Measurements from ENCODE around the gene TRAPPC4. TPM values are rescaled to one million over a fixed set of nuclear protein-coding genes. Genes with fewer than 3 reads are reported as not detected.
"Not testable (repeated sequence)": the region's sequence is repeated elsewhere in the genome, so short reads cannot be mapped to it uniquely, and the experiment has no call there.

Gene TRAPPC4
- total RNA-seq, 1 donor from 2014 or later: 32.7 TPM

GRCh38 chr11:119031912-119032280, 13.3 kb downstream of the TRAPPC4 start:
- no peak for DNase-seq
- H3K9me3 ChIP-seq (replicated peaks): no peaks in the 10 kb centered on the region
- no peak overlapping the region for H3K27ac ChIP-seq (replicated peaks)
- no peak overlapping the region for H3K4me3 ChIP-seq
- TF ChIP-seq CTCF (IDR thresholded peaks at IDR 0.05; ENCODE audit: borderline replicate concordance): no peak
- intact Hi-C loops (cut with micrococcal nuclease): no loop called here
- H3K36me3 ChIP-seq: peaks cover 4% of the 10 kb centered on the region
- peaks cover 25% of the 10 kb centered on the region for H3K4me1 ChIP-seq
- H3K27me3 ChIP-seq (ENCODE audit: low read depth): no peaks in the 10 kb centered on the region

DNA sequence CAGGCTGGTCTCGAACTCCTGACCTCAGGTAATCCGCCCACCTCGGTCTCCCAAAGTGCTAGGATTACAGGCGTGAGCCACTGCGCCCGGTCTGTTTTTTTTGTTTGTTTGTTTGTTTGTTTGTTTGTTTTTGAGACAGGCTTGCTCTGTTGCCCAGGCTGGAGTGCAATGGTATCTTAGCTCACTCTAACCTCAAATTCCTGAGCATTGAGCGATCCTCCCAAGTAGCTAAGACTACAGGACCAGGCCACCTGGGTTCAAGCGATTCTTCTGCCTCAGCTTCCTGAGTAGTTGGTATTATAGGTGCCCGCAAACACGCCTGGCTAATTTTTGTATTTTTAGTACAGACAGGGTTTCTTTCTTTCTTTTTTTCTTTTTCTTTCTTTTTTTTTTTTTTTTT, 14.9 kb downstream of the TRAPPC4 start:
- intact Hi-C loops (cut with micrococcal nuclease); DNase-seq: not testable (repeated sequence)

DNA sequence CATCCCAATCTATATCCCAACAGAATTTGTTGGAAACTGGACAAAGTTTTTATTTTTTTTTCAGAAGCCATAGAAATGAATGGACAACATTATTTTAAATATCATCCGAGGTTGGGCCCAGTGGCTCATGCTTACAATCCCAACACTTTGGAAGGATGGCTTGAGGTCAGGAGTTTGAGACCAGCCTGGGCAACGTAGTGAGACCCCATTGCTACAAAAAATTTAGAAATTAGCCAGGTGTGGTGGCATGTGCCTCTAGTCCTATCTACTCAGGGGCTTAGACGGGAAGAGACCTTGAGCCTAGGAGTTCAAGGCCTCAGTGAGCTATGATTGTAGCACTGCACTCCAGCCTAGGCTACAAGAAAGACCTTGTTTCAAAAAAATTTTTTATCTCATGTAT, 16.2 kb downstream of the TRAPPC4 start:
- H3K9me3 ChIP-seq (replicated peaks): no peaks in the 10 kb centered on the region
- H3K36me3 ChIP-seq: no peaks in the 10 kb centered on the region
- H3K27ac ChIP-seq (replicated peaks): no peak overlapping the region
- no peak for TF ChIP-seq CTCF (IDR thresholded peaks at IDR 0.05; ENCODE audit: borderline replicate concordance)
- intact Hi-C loops (cut with micrococcal nuclease): no loop called here
- no peak overlapping the region for H3K4me3 ChIP-seq
- H3K27me3 ChIP-seq (ENCODE audit: low read depth): no peaks in the 10 kb centered on the region
- peaks cover 13% of the 10 kb centered on the region for H3K4me1 ChIP-seq
- DNase-seq: no peak

More for the DNA sequence above, 14.9 kb downstream of the TRAPPC4 start:
- H3K4me1 ChIP-seq: peaks cover 25% of the 10 kb centered on the region
- not testable (repeated sequence) for H3K36me3 ChIP-seq; H3K4me3 ChIP-seq; H3K9me3 ChIP-seq (replicated peaks); H3K27me3 ChIP-seq (ENCODE audit: low read depth); H3K27ac ChIP-seq (replicated peaks)

DNA sequence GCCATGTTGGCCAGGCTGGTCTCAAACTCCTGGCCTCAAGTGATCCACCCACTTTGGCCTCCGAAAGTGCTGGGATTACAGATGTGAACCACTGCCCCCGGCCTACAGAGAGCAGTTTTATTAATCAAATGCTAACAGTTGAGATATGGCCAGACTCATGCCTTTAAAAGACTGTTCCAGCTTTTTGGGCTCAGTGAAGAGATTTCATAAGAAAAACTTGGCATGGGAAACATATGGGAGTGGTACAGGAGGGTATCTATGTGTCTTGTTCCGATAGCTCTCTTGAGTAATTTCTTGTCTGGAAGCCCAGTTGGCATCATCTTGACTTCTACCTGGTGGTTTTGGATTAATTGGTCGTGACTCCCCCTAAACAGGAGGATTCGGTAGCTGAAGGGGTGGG, 20.3 kb downstream of the TRAPPC4 start:
- no peaks in the 10 kb centered on the region for H3K4me1 ChIP-seq
- intact Hi-C loops (cut with micrococcal nuclease): no loop called here
- DNase-seq: no peak
- H3K4me3 ChIP-seq: no peak overlapping the region
- no peak for TF ChIP-seq CTCF (IDR thresholded peaks at IDR 0.05; ENCODE audit: borderline replicate concordance)
- no peak overlapping the region for H3K27ac ChIP-seq (replicated peaks)
- H3K9me3 ChIP-seq (replicated peaks): no peaks in the 10 kb centered on the region
- no peaks in the 10 kb centered on the region for H3K27me3 ChIP-seq (ENCODE audit: low read depth)
- no peaks in the 10 kb centered on the region for H3K36me3 ChIP-seq

DNA sequence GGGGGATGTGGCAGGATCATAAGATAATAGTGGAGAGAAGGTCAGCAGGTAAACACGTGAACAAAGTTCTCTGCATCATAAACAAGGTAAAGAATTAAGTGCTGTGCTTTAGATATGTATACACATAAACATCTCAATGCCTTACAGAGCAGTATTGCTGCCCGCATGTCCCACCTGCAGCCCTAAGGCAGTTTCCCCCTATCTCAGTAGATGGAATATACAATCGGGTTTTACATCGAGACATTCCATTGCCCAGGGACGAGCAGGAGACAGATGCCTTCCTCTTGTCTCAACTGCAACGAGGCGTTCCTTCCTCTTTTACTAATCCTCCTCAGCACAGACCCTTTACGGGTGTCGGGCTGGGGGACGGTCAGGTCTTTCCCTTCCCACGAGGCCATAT, 20.9 kb downstream of the TRAPPC4 start:
- H3K9me3 ChIP-seq (replicated peaks); intact Hi-C loops (cut with micrococcal nuclease); H3K4me3 ChIP-seq; H3K36me3 ChIP-seq; H3K27me3 ChIP-seq (ENCODE audit: low read depth); H3K27ac ChIP-seq (replicated peaks); DNase-seq; H3K4me1 ChIP-seq: not testable (repeated sequence)

- Histone ChIP-seq H3K9me3 (replicated peaks) (no peaks in the 10 kb centered on the region), H3K4me1 (no peaks in the 10 kb centered on the region), H3K36me3 (peaks cover 25% of the 10 kb centered on the region), H3K4me3 (no peak overlapping the region), H3K27ac (replicated peaks) (no peak overlapping the region), H3K27me3 (ENCODE audit: low read depth) (no peaks in the 10 kb centered on the region)
- intact Hi-C loops (cut with micrococcal nuclease): no loop called here
- TF ChIP-seq CTCF (IDR thresholded peaks at IDR 0.05; ENCODE audit: borderline replicate concordance): no peak
- DNase-seq: no peak
Observed at GRCh38 chr11:119041821-119042514, 23.4 kb downstream of the TRAPPC4 start.
